Measurements from ENCODE around the gene GP1BB.

DNA sequence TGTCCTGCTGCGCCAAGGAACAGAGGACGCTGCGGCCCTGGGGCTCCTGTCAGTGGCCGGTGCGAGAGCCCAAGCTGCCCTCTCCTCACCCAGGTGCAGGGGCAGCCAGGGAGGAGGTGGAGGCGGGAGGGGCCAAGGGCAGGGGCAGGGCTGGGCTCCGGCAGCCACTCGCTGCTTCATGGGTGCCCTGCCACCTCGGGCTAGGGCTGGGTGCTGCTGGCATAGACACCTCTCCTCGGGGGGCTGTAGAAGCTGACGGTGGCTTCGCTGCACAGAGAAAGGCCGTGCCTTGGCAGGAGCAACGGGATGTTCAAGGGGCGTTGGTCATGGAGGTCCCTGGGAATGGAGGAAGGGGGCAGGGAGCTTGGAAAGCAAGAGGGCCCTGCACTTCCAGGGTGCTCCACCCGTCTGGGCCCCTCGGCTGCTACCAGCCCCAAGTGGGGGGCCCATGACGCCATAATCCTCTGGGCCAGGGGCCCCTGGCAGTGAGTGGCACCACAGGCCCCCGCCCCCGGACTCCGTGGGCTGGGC lies 35.6 kb downstream of the GP1BB start:
- no peak for TF ChIP-seq FOXM1 (IDR thresholded peaks at IDR 0.05; ENCODE audit: borderline replicate concordance)
- TF ChIP-seq FOXK2 (IDR thresholded peaks at IDR 0.05) = no peak

All from HEK293T (cell line).